GM19372 (cell line): Measurements from ENCODE around the gene RUFY4.
"Not testable (repeated sequence)": the region's sequence is repeated elsewhere in the genome, so short reads cannot be mapped to it uniquely, and the experiment has no call there.

Source experiments
- ATAC-seq: cut with Tn5 transposase; IDR thresholded peaks from one replicate; pipeline ENCODE4 v1.9.1; 2021; ENCODE audit warnings: mild to moderate bottlenecking, low read depth, moderate library complexity; ENCODE audit not compliant: unreplicated experiment

Gene RUFY4

DNA sequence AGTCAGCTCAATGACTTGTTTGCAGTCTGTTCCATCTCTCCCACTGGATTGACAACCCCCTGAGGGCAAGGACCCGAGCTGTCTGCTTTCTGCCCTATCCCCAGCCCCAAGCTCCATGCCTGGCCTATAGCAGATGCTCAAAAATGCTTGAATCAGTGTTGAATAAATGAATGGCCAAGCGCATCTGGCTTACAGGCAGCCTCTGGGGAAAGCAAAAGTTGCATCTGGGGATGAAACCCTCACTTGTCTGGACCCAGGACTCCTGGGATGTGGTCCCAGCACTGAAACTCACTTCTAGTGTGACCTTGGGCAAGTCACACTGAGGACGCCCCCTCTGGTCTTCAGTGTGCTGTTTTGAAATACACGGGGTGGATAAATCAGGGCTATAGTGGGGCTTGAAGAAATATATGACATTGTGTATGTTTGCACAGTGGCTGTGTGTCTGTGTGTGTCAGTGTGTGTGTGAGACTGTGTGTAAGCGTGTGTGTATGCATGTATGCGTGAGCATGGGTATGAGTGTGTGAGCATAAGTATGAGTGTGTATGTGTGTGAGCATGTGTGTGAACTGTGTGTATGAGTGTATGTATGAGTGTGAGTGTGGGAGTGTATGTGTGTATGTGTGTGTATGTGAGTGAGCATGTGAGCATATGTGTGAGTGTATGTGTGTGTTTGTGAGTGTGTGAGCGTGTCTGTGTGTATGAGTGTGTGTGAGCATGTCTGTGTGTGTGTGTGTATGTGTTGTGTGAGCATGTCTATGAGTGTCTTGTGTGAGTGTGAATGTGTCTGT lies 38.5 kb upstream of the RUFY4 start:
- ATAC-seq, result no peak

DNA sequence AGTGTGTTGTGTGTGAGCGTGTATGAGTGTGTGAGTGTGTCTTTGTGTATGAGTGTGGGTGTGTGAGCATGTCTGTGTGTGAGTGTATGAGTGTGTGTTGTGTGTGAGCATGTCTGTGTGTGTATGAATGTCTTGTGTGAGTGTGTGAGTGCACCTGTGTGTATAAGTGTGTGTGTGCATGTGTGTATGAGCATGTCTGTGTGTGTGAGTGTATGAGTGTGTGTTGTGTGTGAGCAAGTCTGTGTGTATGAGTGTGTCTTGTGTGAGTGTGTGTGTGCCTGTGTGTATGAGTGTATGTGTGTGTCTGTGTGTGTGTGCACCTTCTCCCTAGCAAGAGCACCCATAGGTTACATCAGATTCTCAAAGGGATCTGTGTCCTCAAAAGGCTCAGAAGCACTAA lies 37.8 kb upstream of the RUFY4 start:
- ATAC-seq, result no peak

DNA sequence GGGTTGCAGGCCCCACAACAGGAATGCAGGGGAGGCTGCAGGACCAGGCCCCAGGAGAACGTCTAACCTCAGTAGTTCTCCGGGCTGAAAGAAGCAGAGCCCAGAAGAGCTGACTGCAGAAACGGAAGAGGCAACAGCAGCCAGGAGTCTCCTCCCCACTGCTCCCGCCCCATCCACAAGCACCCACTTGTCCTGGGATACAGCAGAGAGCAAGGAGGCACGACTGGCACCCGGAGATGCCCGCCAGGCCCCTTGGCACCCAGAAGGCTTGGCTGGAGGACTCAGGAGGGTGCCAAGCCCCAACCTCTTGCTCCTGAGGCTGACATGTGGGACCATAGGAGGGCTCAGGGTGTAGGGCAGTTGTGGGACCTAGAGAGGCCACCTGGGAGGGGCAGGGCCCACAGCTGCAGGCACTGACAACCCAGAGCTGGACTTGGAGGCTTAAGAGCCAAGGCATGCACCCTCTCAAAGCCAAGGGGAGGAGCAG lies 37.2 kb upstream of the RUFY4 start:
- ATAC-seq, result no peak

DNA sequence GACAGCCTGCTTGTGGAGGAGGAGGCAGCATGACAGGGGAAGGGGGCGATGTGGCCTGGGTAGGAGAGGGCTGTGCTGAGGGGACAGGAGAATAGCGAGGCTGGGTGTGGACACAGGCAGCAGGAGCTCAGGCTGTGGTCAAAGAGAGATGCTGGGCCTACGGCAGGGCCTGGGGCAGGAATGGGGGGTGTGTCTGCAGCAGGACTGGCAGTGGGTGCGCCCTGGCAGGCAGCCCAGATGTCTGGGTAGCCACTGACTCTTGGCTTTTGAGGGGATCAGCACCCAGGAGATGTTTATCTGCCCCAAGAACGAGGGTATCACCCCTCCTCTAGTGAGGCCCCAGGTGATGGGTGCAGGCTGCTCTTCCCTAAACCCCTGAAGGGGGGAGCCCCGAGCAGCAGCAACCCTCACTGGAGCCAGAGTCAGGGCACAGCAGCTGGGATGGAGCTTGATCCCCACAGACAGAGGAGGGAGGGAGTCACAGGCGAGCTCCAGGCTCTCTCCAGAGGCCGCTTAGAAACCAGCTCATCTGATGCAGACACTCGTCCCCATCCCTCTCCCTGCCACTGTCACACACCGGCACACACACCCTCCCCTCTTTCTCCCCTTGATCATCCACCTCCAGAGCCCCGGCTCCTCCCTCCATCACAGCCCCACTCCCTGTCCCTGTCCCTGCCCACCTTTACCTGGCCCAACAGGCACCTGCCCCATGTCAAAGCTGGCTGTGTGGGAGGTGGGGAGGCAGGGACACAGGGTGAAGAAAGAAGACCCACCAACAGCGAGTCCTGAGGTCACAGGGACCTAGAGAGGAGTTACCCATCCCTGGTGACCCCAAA lies 36.5 kb upstream of the RUFY4 start:
- ATAC-seq, result no peak

DNA sequence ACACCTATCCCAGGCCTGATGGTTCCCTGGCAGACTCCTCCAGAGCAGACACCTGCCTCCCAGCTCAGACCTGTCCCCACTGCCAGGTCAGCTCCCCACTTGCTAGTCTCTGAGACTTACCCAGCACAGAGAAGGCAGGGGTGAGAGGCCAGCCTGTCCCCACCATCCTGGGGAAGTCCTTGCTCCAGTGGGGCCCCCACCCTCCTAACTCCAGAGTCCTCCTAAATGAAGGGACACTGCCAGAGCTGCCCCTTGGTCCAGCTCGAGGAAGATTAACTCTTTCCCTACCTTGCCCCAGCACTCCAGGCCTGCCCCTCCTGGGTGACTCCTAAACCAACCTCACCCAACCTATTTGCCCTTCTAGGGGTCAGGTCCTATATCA lies 35.9 kb upstream of the RUFY4 start:
- ATAC-seq, result no peak

DNA sequence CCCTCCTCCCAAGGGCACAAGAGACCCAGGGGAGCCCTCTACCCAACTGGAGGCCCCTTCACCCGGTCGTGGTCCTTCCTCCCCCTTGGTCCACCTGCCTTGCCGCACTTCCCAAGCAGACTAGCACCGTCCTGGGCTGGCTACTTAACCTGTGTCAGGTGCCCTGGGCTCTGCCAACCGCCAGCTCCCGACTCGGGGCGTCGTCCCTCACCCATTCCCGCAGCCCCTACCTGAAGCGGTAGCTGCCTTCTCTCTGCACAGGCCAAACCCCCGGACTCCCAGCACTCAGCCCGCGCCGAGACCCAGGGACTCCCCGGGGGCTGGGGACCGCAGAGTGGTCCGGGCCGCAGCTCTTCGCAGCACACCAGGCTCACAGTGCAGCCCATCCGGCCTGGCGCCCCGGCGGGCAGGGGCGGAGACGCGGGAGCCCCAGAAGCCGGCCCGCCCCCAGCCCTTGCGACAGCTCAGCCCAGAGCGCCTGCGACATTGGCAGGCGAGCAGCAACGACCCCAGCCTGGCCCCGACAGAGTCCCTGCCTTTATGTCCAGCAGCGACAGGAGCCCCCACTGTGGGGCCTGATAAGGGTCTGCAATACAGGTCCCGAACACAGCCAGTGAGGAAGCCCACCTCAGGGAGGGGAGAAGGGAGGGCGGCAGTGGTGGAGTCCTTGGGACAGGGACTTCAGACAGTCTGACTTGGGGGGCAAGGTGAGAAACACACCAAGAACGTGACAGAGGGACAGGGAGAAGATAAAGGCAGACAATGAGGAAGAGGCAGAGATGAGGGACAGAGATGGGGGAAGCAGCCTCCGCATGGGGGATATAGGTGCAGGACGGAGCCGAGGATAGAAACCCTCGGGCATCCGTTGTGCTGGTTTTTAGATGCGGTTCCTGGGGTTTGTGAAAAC lies 35.2 kb upstream of the RUFY4 start:
- no peak for ATAC-seq

DNA sequence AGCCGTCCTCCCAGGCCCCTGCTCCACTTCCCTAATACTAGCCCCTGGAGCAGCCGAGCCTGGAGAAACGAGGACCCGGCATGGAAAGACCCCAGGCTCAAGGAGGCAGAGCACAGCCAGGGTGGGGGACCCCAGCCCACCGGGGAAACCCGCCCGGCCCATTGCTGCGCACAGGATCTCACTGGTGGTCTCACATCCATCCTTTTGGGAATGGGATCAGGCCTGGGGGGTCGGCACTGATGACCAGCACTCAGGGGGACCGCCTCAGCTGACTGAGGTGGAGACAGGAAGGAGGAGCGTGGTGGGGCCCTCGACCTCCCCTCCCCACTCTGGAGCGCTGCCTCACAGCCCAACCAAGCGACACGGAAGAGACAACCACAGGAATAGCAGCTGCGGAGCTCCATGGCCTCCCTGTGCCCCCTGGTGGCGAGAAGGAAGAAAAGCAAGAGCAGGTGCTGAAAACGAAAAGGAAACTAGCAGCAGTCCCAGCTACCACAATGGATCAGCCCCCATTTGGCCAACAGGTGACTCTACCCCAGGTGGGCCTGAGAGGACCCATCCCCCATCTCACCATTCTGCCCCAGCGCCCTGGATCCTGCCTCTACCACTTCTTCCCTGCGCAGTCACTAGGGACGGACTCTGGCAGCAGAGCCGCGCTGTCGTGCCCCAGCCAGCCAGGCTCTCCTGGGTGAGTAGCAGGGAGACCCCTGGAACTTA lies 34.4 kb upstream of the RUFY4 start:
- ATAC-seq, result peak; percentile 86

DNA sequence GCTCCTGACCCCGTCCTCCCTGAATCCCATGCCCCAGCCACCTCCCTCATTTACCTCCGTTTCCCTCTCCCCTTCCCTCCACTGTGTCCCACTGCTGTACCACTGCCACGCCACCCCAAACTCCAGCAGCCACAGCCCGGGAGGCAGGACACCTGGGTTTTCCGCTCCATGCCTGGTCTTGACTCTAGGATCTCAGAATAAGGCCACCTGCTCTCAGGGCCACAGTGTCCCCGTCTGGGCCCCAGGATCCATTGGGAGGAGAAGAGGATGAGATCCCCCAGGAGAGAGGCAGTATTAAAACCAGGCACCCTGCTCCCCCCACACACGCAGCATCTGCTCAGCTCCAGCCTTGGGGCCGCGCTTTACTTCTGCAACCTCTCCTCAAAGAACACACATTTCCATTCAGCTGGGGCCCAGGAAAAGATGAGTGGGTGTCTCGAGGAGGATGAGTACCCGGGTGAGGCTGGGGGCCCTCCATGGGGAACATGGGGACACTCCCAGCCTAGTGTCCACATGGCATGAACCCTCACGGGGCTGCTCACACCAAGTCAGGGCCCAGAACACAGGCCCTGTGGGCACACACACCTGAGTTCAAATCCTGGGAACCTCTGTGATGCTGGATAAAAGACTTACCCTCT lies 33.5 kb upstream of the RUFY4 start:
- no peak for ATAC-seq

DNA sequence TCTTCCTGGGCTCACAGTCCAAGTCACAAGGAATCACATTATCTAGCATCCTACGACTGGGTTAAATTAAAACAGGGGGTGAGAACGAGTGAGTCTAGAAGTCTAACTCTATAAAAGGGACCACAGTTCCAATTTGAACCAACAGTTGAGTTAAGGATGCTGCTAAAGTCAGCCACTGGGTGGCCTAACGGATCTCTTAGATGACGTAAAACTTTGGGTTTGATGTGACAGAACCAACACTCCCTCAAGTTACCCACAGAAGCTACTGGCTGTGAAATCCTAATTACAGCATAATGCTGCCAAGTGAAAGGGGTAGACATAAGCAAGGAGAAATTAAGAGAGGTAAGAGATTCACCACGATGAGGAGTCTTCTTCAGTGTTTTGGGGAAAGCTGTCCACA lies 32.7 kb upstream of the RUFY4 start:
- no peak for ATAC-seq

DNA sequence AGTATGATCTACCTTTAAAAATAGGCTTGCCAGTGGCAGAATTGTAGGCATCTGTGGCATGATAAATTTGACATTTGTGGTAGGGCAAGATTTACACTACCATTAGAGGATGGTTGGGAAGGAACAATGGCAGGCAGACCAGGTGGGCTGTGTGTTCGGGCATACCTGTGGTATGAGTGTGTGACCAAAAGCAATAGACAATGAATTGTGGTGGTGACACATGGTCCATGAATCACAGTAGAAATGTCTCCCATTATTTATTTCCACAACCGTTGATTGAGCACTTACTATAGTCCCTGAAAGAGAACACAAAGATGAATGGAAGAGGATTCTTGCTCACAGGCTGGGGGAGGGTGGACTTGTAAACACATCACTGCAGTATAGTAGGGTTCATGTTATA lies 29.9 kb upstream of the RUFY4 start:
- ATAC-seq, result no peak

DNA sequence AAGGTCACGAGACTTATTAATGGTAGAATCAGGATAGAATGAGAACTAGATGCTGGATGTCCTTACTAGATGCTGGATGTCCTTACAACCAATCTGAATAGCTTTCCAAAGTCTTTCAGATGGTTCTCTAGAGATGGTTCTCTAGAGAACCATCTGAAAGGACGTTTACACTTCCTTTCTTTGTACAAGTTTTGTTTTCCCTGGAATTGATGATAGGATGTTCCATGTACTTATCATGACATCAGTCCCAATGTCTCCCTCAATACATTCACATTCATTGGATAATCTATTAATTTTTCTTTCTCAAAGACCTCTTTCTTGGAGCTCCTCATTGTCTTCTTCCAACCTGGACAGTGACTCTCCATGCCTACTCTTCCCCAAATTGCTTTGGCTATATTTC lies 28.2 kb upstream of the RUFY4 start:
- no peak for ATAC-seq

DNA sequence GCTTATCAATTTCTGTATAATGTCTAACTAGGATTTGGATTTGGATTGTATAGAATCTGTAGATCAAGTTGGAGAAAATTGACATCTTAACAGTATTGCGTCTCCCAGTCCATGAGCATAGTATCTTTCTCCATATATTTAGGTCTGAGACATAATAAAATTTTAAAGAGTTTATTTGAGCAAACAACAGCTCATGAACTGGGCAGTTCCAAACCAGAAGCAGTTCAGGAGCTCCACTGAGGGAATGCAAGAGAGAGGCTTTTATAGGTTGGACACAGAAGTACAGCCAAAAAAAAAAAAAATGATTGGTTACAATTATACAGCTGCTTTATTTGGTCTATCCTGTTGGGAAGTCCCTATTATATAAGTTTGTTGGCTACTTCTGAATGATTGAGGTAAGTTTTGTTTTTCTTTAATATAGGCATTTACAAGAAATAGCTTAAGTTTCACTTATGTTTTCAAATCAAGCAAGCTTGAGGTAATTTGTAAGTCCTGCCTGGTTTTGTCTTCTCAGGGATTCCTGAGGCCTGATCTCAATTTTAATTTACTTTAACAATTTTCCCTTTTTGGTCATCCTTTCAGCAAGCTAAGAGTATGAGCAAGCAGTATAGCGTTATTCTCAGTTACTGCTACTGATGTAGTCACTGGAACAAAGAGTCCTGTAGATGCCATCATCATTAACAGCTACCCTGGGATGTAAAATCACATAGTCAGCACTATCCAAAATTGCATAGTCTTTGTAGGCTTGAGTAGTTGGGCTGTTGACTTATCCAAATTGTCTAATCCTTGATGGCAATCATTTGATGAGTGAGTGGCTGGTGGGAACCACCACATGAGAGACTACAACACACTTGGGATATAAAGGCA lies 27.5 kb upstream of the RUFY4 start:
- ATAC-seq, result no peak

DNA sequence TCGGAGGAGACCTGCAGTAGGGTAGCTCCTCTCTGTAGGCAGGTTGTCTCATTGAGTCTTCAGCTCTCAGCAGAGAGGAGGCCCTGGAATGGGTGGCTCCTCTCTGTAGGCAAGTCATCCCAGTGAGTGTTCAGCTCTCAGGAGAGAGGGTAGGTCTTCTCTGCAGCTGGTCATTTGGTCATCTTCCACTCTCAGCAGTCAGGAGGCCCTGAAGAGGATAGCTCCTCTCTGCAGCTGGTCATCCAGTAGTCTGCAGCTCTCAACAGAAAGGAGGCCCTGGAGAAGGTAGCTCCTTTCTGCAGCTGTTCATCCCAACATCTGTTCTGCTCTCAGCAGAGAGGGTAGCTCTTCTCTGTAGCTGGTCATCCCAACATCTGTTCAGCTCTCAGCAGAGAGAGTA lies 26.0 kb upstream of the RUFY4 start:
- no peak for ATAC-seq

DNA sequence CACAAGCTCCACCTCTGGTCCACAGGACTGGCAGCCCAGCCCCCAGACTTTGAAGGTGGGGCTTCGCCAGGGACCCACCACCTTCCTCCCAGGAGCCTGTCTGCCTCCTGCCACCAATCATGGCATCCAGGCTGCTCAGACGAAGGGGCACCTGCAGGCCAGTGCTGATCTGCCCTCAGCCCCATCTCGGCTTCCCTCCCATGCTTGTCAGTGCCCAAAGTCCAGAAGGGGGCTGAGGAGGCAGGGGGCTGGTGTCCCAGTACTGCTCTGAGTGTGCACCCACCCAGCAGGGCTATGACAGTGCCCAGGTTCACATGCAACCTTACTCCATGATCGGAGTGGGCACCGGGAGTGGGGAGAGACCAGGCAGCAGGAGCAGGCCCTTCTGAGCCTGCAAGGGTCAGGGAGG lies 25.3 kb upstream of the RUFY4 start:
- no peak for ATAC-seq

DNA sequence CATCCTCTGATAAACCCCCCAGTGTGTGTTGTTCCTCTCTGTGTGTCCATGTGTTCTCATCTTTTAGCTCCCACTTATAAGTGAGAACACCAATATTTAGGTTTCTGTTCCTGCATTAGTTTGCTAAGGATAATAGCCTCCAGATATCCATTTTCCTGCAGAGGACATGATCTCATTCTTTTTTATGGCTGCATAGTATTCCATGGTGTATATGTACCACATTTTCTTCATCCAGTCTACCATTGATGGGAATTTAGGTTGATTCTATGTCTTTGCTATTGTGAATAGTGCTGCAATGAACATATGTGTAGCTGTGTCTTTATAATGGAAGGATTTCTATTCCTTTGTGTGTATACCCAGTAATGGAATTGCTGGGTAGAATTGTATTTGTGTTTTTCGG lies 24.5 kb upstream of the RUFY4 start:
- ATAC-seq, result not testable (repeated sequence)

DNA sequence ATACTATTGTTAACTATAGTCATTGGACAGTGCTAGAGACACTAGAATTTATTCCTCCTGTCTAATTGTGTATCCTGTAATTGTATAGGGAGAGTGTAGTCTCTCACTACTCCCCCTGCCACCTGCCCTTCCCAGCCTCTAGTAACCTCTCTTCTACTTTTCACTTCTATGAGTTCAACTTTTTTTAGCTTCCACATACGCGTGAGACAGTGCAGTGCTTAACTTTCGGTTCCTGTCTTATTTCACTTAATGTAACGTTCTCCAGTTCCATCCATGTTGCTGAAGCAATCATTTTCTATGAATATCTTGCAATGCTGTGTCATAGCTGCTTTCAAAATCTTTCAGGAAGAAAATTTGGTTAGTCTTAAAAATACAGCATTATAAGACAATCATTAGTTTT lies 22.8 kb upstream of the RUFY4 start:
- peak; percentile 70 for ATAC-seq

DNA sequence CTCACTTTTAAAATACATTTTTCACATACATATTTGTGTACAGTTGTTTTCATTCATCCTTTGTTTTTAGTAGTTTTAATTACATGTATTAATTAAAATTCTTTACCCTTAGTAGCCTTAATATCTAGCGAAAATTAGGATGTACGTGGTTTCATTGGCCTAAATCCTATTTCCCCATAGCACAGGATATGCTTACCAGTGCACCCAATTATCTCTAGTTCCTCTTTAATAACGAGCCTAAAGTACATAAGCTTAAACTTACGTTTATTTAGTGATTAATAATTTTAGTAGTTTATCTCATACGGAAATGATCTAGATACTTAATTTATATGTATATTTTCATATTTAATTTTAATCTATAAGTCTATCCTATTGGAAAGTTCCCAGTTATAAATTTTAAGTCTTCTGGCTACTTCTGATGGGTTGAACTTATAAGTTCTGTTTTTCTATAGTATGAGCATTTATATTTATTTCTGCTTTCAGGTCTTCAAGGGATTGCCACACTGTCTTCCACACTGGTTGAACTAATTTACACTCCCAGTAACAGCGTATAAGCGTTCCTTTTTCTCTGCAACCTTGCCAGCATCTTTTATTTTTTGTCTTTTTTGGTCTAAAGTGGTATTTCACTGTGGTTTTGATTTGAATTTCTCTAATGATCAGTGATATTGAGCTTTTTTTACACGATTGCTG lies 21.4 kb upstream of the RUFY4 start:
- ATAC-seq, result no peak

DNA sequence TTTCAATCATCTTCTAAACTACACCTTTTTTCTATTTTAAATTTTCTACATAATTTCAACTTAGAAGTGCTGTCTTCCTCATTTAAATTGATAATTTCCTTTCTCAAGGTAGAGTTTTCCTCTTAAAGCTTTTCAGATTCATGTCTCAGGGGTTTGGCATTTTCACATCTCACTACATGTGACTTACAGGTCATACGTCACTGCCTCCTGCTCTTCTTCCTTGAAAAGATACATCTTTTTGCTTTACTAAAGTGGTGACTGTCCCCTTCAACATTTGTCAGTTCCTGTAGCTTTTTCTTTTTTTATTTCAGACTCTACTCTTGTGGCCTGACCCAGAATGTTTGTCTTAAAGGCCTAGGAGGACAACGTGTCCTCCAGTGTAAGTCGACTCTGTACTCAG lies 17.1 kb upstream of the RUFY4 start:
- ATAC-seq, result no peak
